Panc1 (cell line): ENCODE results near the gene SMARCA2. TPM values are rescaled to one million over a fixed set of nuclear protein-coding genes. Genes with fewer than 3 reads are reported as not detected.

Experiments used
- ATAC-seq: fragments of 200-7000 bp; cut with Tn5 transposase; 2 replicates; pipeline ENCODE4 v1.9.1; 2020; ENCODE audit warnings: mild to moderate bottlenecking, moderate library complexity
- BruUV-seq: library from RNA; stranded (reverse); fragments of 400-500 nt; replicated peaks from 2 replicates; lab custom pipeline; 2021; lab: Mats Ljungman, UMichigan
- CTCF ChIA-PET: fragments of 300-600 bp; sonication (Branson Sonifier 250); formaldehyde crosslinking; loops from one replicate; lab custom pipeline; 2022; ENCODE audit warnings: antibody characterized with exemption; lab: Charles Lee
- POLR2A ChIA-PET: fragments of 300-600 bp; sonication (Branson Sonifier 250); formaldehyde crosslinking; loops from one replicate; lab custom pipeline; 2022; ENCODE audit warnings: antibody characterized with exemption; lab: Charles Lee
- DNase-seq: peaks from one replicate; pipeline ENCODE4 v3.0.0-alpha.2; 2010; ENCODE audit warnings: low read depth, low spot score
- H3K27ac ChIP-seq: 2 replicates; pipeline ENCODE4 v1.5.1; 2011; ENCODE audit warnings: mild to moderate bottlenecking, low read length, inconsistent platforms
- H3K27me3 ChIP-seq: fragments of 200-500 bp; sonication (Bioruptor generic); 2 replicates; pipeline ENCODE4 v1.6.0; 2014; ENCODE audit warnings: low read length, inconsistent platforms; ENCODE audit not compliant: control insufficient read depth, insufficient read depth
- H3K36me3 ChIP-seq: fragments of 200-500 bp; sonication (Bioruptor generic); 2 replicates; pipeline ENCODE4 v1.5.1; 2014; ENCODE audit warnings: inconsistent platforms, mild to moderate bottlenecking, low read length, moderate library complexity; ENCODE audit not compliant: control insufficient read depth, insufficient read depth
- H3K4me1 ChIP-seq: 2 replicates; pipeline ENCODE4 v1.5.1; 2011; ENCODE audit warnings: inconsistent platforms, mild to moderate bottlenecking, low read length, moderate library complexity; ENCODE audit not compliant: control insufficient read depth, insufficient read depth
- H3K4me3 ChIP-seq, 2 experiments: 2 replicates each; pipeline ENCODE4 v1.5.1; 2011 to 2012; ENCODE audit warnings: low read depth in 2 of 2, low read length in 2 of 2, mild to moderate bottlenecking in 2 of 2, inconsistent platforms in 1 of 2, moderate library complexity in 1 of 2
- H3K9me3 ChIP-seq: fragments of 200-500 bp; sonication (Bioruptor generic); 2 replicates; pipeline ENCODE4 v1.5.1; 2014; ENCODE audit warnings: low read depth, mild to moderate bottlenecking, inconsistent platforms, low read length, moderate library complexity; ENCODE audit not compliant: control insufficient read depth, insufficient read depth
- CTCF ChIP-seq: fragments of 450-650 bp; IDR thresholded peaks from 2 replicates; pipeline ENCODE4 v1.5.1; 2017; ENCODE audit warnings: mild to moderate bottlenecking
- POLR2AphosphoS5 ChIP-seq: IDR thresholded peaks from 2 replicates; pipeline ENCODE4 v1.6.1; 2012; ENCODE audit warnings: mild to moderate bottlenecking, low read depth, low read length, moderate library complexity
- REST ChIP-seq, 2 experiments: IDR thresholded peaks; 2 replicates each; pipeline ENCODE4 v1.6.1; 2011 to 2012; ENCODE audit warnings: low read depth in 2 of 2, control low read depth in 1 of 2, low read length in 1 of 2, mild to moderate bottlenecking in 1 of 2, moderate library complexity in 1 of 2; ENCODE audit not compliant: insufficient read depth in 1 of 2
- SIN3A ChIP-seq: IDR thresholded peaks from 2 replicates; pipeline ENCODE4 v1.6.1; 2012; ENCODE audit warnings: low read depth, mild to moderate bottlenecking, low read length, moderate library complexity, borderline replicate concordance; ENCODE audit not compliant: insufficient read depth
- TCF7L2 ChIP-seq: IDR thresholded peaks from 2 replicates; pipeline ENCODE4 v1.6.1; 2011; ENCODE audit warnings: mild to moderate bottlenecking, low read depth, low read length, inconsistent platforms
- in situ Hi-C: cut with HindIII; loops from 2 replicates; pipeline ENCODE4 v1.10.0; 2016; ENCODE audit warnings: low sequenced_read_pairs, low pct_unique_long_range_greater_than_20kb
- intact Hi-C: fragments of 100-400 bp; cut with micrococcal nuclease; formaldehyde crosslinking; loops from one replicate; pipeline ENCODE4 v1.10.0; 2022; ENCODE audit not compliant: unreplicated experiment
- total RNA-seq: library from RNA; stranded (reverse); gene quantifications from one replicate; pipeline ENCODE4 v1.2.1, GENCODE V29; 2021; ENCODE audit not compliant: unreplicated experiment

The SMARCA2 gene
- total RNA-seq, 1 experiment from 2014 or later = 13.3 TPM

- CTCF ChIA-PET = no interaction called here
- intact Hi-C loops = no loop called here
Observed at GRCh38 chr9:2024888-2025782, 10.0 kb downstream of the SMARCA2 start.

More at GRCh38 chr9:2024888-2025782, 10.0 kb downstream of the SMARCA2 start:
- TF ChIP-seq CTCF (no peak), TCF7L2 (no peak), SIN3A (no peak), POLR2AphosphoS5 (no peak), REST (IDR thresholded peaks at IDR 0.05; ENCODE audit: insufficient read depth in 1 of 2, low read depth in 2 of 2, low read length in 1 of 2) (no peak)
- Histone ChIP-seq H3K4me1 (no peaks in the 10 kb centered on the region), H3K9me3 (no peaks in the 10 kb centered on the region), H3K27ac (no peak overlapping the region), H3K4me3 (no peak overlapping the region), H3K36me3 (no peaks in the 10 kb centered on the region), H3K27me3 (no peaks in the 10 kb centered on the region)
- in situ Hi-C loops = no loop called here
- DNase-seq = no peak
- no peak for ATAC-seq
- POLR2A ChIA-PET = no interaction called here
- no TSS peak for BruUV-seq
